ENCODE measurements around the gene EPG5.
"Not testable (repeated sequence)": the region's sequence is repeated elsewhere in the genome, so short reads cannot be mapped to it uniquely, and the experiment has no call there.

Gene EPG5

DNA sequence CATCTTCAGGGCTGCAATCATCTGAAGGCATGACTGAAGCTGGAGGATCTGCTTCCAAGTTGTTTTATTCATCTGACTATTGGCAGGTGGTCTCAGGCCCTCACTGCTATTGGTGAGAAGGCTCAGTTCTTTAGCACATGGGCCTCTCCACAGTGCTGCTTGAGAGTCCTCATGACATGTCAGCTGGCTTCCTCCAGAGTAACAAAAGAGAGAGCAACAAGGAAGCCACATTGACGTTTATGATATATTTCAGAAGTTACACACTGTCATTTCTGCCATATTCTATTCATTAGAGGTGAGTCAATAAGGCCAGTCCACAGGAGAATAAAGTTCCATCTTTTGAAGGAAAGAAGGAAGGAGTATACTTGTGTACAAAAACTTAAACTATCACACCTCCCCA is 149.6 kb downstream of the EPG5 start:
- no peak for DNase-seq (ENCODE audit: low read depth in 1 of 2, low spot score in 1 of 2)

DNA sequence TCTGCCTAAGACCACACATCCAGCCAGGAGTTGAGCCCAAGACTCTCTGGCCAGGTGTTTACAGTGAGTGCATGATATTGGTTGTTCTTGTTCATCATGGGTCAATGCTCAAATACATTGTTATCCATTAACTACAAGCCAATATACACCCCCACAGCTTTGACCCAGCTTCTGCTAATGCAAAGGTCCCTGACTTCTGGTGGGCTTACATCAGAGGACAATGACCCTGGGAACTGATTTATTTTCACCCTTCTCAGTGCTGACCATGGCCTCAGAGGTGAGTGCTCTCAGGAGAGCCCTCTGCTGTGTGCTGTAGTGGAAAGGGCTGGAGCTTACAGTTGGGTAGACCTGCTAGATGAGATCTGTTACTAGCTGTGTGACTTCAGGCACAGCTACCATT is 152.4 kb downstream of the EPG5 start:
- DNase-seq (ENCODE audit: low read depth in 1 of 2, low spot score in 1 of 2) = not testable (repeated sequence)

DNA sequence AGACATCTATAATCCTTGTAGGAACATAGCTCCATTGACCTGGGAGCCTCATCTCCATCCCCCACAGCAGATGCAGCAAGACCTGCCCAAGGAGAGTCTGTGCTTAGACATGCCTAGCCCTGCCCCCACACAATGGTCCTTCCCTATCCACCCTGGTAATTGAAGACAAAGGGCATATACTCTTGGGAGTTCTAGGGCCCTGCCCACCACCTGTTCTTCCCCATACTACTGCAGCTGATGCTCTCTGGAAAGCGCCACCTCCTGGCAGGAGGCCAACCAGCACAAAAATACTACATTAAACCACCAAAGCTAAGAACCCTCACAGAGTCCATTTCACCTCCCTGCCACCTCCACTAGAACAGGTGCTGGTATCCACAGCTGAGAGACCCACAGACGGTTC is 160.0 kb downstream of the EPG5 start:
- not testable (repeated sequence) for DNase-seq (ENCODE audit: low read depth in 1 of 2, low spot score in 1 of 2)

DNA sequence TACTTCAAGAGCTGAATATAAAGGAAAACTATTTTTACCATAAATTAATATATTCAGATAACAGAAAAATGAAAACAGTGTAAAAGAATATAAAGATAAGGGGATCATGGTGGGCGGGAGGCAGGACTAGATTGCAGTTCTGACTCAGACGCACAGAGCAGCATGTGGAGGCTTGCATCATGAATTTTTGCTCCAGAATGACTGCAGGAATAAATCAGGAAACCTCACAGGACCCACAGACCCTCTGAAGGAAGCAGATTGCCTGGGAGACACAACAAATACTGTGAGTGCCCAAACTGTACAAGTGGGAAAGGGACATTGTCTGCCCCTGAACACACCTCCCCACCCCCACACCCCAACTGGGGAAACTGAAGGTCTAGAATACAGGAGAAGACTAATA is 160.9 kb downstream of the EPG5 start:
- no peak for DNase-seq (ENCODE audit: low read depth in 1 of 2, low spot score in 1 of 2)

DNA sequence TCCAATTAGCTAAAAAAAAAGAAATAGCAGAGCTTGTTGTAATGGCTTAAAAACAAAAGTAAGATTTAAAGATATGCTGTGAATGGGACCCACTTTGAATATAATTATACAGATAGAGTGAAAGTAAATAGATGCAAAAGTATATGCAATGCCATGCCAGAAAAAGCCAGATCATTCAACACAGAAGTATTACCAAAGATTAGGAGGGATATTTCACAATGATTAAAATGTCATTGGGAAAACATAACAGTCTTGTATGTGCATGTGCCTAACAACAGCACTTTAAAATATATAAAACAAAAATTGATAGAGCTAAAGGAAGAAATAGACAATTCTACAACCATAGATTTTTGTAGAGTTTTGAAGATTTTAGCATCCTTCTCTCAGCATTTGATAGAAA is 161.6 kb downstream of the EPG5 start:
- DNase-seq (ENCODE audit: low read depth in 1 of 2, low spot score in 1 of 2) = no peak

DNA sequence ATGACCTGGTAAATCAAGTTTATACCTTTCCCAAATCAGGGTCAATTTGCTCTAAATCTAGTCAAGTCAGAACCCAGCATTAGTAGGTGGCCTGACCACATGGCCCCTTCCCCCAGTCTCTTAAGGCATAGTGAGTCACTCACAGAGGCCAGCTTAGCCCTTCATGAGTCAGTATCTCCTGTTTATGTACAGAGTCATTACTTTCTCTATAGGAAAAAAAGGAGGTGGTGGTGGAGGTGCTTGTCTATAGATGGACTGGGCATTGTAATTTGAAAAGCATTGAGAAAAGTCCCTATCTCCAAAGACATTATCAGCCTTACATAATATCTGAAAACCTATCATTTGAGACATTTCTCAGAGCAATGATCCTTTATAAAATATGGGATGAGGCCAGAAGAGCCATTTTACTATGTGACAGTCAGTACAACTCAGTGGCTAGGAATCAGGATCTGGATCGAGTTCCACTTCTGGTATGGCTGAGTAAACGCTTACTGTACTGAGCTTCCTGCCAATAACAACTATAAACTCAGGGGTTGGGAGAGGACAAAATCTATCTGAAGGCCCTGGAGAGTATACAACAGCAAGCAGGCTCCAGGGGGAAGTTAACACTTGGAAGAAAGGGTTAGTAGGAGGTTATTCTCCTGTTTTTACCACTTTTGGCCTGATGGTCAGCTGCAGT is 164.2 kb downstream of the EPG5 start:
- DNase-seq (ENCODE audit: low read depth in 1 of 2, low spot score in 1 of 2) = no peak

DNA sequence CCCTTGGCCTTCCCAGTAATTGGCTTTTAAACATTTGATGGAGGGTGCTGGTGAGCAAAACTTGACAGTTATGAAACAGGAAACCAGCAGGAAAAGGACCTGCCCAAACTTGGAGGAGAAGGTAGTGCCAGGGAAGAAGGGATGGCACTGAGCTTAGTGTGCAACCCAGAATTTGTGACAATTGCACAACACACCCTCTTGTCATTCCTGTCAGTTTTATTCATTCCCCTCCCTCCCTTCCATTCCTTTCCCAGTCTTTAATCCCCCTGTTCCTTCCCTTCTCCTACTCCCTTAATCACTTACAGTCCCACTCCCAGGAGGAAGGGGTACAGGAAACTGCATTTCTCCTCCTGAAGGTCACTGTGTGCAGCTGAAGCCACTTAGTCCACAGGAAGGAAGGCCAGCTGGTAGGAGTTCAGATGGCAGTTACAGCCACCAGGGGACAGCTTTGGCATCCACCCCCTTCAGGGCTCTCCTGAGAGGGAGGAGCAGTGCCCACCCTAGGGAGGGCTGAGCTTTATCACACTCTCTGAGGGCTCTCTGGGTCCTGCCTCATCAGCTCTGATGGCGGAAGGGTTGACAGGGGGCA is 165.6 kb downstream of the EPG5 start:
- no peak for DNase-seq (ENCODE audit: low read depth in 1 of 2, low spot score in 1 of 2)
